Stimulated activated CD8-positive, alpha-beta memory T cell treated with anti-CD3 and anti-CD28 coated beads, Interleukin-15, amount 100 ng/mL, for 48 hours (primary cell): ENCODE measurements around the gene PREX1.

Experiments used
- DNase-seq, 2 donors: peaks; one replicate each; pipeline ENCODE4 v3.0.0-alpha.2; 2020; ENCODE audit warnings: low read depth in 2 of 2

PREX1 gene

DNA sequence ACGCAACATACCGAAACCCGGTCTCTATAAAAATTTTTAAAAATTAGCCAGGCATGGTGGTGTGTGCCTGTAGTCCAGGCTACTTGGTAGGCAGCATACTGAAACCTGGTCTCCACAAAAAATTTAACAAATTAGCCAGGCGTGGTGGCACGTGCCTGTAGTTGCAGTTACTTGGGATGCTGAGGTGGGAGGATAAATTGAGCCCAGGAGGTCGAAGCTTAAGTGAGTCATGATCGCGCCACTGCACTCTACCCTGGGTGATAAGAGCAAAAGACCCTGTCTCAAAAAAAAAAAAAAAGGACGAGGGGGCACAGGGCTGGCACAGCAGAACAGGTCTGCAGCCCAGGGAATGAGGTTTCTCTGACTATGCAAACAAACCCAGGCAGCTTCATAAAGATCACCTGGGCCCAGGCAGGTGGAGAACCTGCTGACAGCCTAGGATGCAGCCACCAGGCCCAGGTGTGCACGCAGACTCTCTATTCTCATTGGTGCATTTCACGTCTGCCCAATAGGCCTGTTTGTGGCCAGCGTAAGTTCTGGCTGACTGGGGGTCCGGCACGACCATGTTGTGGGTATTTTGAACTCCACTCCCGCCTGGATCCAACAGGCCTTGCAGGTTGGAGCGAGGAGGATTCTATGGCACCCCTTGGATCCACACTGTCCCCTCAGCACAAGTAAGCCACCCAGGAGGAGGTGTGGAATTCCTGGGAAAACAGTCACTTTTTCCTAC is 204.5 kb downstream of the PREX1 start:
- no peak for DNase-seq

DNA sequence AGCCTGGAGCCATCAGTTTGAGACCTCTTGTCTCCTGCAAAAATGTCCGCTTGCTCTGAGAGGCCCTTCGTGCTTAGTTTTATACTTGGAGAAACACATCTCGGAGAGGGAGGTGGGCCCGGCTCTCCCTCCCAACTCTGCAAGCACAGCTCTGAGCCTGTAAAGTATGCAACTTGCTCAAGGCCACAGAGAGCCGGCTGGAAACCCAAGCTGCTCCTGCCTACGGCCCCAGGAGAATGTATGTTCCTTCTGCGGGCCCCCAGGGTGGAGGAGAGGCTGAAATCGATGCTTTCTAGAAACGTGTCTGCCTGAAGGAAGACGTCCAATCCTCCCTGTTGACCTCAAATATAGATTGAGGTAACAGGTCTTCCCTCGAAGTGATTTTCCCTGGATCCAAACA is 205.4 kb downstream of the PREX1 start:
- no peak for DNase-seq

DNA sequence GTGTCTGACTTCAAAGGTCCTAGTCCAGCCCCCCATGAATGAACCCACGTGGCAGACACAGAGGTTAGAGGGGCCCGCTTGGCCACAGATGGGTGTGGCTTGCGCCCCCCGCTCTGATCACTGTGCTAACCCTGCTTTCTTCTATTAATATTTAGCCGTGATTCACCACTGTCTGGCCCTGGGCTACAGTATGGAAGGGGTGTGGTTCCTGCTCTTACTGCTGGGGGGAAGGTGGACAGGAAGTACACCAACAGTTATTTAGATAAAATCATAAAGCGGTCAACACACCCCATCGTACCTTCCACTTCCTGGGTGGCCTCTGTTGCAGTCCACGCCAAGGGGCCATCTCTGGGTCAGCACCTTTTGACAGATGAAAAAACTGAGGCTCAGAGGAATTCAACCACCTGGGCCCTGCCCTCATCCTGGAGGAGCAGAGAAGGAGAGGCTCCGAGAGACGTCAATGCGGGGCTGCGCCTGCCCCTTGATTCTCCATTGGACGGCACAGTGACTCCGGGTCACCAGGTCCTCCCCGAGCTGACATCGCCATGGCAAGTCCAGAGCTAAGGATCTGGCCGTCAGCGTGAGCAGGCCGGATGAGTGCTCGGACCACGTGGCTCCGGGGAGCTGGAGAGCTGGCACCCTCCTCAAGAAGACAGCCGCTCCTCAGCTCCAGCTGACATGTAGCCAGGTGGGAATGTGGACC is 206.3 kb downstream of the PREX1 start:
- DNase-seq, result no peak

- DNase-seq, result peak; percentile 47 to 57
These were observed 207.1 kb downstream of the PREX1 start for GRCh38 chr20:48620507-48621375.

DNA sequence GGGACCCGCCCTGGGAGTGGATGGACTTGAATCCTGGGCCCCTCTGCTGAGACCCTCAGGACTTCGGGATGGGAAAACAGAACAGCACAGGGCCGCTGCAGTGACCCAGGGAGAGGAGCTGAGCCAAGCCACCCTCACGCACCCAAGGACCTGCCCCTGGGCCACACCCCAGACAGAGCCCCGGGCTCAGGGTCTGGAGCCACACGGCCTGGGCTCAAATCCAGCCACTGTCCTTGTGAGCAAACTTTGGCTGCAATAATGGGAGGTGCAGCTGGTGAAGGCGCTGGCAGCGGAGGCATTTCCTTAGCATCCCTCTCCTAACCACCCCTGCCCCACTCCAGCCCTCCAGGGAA is 207.7 kb downstream of the PREX1 start:
- no peak for DNase-seq

- no peak for DNase-seq
These were observed 208.4 kb downstream of the PREX1 start for GRCh38 chr20:48619126-48620101.

DNA sequence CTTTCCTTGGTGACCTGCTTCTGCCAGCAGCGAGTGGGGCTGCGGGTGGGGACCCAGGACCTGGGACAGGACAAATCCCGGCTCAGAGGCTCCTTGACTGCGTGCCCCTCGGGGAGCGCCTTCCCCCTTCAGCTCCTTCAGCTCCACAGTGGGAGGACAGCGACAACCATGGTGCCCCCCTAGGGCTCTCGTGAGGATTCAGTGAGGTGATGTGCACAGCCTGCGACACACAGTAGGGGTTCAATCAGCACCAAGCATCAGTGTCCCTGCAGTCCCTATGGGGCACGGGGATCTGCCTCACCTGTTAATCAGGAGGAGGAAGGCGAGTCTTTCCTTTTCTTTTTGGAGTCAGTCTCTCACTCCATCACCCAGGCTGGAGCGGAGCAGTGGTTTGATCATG is 209.2 kb downstream of the PREX1 start:
- DNase-seq, result no peak

DNA sequence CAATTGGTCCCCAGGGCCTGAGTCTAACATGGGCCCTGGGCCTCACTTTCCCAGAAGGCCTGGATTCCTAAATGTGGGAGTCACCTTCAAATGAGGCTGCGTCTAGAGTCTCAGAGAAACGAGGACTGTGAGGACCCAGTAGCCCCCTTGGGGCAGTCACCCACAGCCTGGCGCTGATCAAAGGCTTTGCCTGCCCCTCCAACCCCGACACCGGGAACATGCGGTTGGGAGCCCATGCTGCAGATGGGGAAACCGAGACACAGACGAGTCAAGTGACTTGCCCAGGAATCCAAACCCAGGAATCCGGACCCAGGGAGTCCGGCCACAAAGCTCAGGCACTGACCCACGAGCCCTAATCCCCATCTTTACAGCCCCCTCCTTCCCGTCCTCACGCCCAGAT is 209.7 kb downstream of the PREX1 start:
- DNase-seq, result no peak

GRCh38 chr20:48617481-48617880 is 210.3 kb downstream of the PREX1 start:
- no peak for DNase-seq

- no peak for DNase-seq
These were observed 211.3 kb downstream of the PREX1 start for GRCh38 chr20:48616481-48616880.

GRCh38 chr20:48615871-48616270 is 211.9 kb downstream of the PREX1 start:
- DNase-seq, result no peak

GRCh38 chr20:48614593-48615274 is 213.1 kb downstream of the PREX1 start:
- no peak for DNase-seq

GRCh38 chr20:48613926-48614325 is 213.9 kb downstream of the PREX1 start:
- DNase-seq, result no peak

DNA sequence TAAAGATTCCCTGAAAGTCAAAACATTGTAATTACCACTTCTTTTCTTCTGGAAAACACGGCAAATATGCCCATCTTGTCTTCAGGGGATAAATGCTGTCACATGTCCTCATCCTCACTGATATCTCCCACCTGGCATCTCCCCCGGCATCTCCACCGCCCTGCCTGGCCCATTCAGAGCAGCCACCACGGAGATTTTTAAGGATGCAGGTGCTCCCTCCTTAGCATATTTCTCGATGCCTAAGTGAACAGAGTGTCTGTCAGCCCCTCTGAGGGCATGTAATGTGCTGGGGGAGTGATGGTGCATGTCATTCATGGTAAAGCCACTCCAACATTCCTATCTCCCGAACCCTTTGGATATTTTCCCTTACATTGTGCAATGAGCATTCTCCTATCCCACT is 215.5 kb downstream of the PREX1 start:
- DNase-seq, result no peak

- no peak for DNase-seq
These were observed 216.8 kb downstream of the PREX1 start for GRCh38 chr20:48610996-48611395.

DNA sequence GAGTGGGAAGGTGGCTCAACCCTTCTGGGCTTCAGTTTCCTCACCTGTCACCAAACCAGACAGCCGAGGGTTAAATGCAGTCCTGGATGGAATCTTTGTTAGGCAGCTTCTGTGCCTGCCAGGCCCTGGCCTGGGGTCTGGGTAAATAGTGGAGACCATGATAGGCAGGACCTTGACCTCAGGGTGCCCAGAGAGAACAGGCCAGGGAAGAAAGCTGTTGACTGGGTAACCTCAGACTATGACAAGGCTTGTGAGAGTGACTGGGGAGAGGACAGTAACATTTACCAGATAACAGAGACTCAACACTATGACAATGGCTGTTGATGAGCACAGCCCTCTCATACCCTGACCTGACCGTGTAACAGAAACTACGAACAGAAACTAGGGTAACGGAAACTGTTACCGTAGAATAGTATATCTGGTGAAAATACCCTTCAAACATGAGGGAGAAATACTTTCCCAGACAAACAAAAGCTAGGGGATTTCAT is 218.3 kb downstream of the PREX1 start:
- no peak for DNase-seq

DNA sequence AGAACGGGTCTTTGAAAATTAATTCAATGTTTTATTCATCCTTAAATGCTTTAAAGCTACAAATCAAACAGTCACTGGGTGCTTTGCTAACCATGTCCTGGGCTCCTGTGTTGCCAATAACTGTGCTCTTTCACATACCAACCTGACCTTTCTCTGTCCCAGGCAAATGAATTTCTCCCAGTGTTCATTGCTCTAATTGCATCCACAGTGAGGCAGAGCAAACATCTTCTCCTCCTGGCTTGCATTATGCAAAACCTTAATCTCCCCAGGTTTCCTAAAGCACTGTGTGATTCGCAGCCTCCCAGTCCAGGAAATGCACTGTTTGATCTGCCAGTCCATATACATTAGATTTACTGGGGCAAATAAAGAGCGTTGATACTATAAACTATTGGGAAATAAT is 219.0 kb downstream of the PREX1 start:
- no peak for DNase-seq

- no peak for DNase-seq
These were observed 220.3 kb downstream of the PREX1 start for GRCh38 chr20:48607544-48607865.

DNA sequence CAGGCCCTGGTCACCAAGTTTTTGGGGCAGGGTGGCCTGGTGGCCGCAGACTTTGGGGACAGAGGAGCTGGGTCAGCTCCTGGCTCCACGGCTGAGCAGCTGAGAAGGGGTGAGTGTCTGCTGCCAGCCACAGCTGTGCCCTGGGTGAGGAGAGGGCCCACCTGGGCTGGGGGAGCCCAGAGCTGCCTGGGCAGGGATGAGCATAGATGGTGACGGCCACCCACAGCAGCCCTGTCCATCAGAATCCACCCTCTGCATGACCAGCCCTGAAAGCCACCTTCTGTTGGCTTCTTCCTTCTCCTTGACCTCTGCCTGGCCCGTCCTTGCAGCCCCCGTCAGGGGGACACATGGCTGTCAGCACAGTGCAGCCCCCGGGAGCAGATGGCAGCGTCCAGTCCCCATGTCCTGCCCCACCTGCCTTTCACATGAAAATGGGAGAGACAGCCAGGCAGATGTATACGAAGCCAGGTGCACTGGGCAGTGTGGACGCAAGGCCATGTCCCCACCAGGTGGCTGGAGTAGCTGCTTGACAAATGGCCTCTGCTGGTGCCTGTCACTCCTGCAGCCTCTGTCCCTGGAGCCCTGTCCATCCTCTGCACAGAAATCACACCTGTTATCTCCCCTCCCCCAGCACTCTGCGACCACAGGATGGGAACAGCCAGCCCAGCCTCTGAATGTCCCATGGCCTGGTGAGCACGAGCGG is 220.8 kb downstream of the PREX1 start:
- DNase-seq, result no peak

GRCh38 chr20:48606172-48606840 is 221.5 kb downstream of the PREX1 start:
- DNase-seq, result no peak
